NCI-H128 (cell line): ENCODE measurements around the gene CRB2.

Source experiments
- DNase-seq: peaks from one replicate; lab custom pipeline; 2025; ENCODE audit not compliant: unreplicated experiment; lab: John Stamatoyannopoulos, UW

The CRB2 gene

DNA sequence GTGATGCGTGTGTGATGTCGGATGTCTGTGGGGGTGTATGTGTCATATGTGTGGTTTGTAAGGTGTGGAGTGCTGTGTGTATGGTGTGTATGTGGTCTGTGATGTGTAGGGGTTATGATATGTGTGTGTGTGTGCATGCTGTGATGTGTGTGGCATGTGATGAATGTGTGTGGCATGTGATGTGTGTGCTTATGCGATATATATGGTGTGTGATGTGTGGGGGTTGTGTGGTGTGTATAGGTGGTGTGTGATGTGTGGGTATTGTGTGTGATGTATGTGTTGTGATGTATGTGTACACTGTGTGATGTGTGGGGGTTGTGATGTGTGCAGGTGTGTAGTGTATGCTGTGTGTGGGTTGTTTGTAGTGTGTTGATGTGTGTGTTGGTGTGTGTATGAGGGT is 9.2 kb upstream of the CRB2 start:
- no peak for DNase-seq

DNA sequence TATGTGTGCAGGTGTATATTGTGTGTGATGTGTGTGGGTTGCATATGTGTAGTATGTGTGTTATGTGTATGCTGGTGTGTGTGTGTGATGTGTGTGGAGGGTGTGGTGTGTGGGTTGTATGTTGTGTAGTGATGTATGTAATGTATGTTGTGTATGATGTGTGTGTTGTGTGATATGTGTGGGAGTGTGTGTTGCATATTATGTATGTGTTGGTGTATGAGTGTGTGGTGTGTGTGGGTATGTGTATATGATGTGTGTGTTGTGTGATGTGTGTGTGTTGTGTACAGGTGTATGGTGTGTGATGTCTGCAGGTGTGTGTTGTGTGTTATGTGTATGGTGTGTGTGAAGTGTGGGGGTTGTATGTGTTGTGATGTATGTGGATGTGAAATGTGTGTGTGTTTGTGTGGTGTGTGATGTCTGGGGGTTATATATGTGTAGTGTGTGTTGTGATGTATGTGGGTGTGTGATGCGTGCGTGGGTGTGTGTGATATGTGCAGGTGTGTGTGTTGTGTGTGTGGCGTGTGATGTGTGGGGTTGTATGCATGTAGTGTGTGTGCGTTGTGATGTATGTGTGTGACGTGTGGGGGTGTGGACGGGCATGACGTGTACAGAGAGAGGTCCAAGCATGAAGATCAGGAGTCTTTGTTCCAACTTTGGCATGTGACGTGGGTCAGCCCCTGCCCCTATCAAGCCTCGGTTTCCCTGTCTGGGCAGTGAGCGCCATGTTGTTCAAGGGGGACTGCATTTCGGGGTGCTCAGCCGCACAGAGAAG is 8.5 kb upstream of the CRB2 start:
- no peak for DNase-seq

DNA sequence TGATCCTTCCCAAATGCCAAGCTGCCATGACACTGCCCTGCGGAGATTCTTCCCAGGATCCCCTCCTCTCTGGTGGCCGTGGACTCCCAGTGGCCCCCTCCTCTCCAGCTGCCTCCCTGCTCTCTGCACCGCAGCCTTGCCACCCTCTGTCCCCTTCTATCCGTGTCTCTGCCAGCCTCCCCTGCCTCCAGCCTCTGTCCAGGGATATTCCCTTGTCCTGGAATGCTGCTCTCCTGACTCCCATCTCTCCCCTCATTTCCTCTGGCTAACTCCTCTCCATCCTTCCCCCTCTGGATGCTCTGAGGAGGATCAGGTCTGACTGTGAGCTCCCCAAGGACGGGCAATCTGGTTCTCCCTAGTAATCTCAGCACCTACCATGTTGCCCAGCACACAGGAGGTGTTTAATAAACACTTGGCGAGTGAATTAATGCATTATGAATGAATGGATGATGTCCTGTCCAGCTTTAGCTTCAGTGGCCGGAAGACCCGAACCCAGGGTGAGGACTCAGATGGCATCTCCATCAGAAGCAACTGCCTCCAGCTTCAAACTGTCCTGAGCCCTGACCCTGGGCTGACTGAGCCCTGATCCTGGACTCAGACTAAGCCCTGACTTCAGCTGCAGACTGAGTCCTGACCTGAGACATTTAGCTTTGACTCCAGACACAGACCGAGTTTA is 7.5 kb upstream of the CRB2 start:
- DNase-seq, result no peak

DNA sequence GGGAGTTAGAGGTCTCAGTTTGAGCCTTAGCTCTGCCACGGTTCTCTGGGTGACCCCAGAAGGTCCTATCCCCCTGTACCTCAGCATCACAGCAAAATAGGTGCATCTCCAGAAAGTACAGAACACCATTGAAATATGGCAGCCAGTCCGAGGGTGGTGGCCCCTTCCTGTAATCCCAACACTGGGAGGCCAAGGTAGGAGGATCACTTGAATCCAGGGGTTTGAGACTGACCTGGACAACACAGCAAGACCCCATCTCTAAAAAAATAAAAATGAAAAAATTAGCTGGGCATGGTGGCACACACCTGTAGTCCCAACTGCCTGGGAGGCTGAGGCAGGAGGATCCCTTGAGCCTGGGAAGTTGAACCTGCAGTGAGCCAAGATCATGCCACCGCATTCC is 7.0 kb upstream of the CRB2 start:
- DNase-seq, result no peak

DNA sequence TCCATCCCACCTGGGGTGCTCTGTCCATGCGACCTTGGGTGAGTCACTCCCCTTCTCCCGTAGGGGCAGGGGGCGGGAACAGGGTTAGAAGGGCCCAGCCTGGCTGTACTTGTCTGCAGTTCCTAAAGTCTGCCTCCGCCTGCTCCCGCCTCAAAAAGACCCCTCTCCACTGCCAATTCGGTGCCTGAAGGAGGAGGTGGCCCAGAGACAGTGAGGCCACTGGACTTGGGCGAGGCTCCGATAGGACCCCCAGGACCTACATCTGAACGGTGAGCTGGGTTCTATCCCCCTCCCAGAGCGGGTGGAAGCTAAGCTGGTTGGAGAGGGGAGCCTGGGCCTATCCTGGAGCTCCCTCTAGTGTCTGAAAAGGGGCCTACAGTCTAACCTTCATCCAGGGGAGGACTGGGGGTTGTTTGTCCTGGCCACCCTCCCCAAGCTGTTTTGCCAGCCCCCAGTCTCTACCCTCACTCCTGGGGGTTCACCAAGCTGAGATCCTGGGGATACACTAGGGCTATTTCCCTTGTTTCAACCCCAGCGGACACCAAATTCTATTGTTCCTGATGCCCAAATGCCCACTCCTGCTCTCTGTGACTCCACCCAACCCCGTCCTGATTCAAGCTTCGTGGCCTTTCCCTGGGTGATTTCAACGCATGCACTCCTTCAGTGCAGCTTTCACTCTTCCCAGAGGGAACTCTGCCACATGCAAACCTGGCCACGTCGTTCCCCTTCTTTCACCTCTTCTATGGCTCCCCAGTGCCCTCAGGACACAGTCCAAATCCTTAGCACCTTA is 6.1 kb upstream of the CRB2 start:
- peak; percentile 28 for DNase-seq

DNA sequence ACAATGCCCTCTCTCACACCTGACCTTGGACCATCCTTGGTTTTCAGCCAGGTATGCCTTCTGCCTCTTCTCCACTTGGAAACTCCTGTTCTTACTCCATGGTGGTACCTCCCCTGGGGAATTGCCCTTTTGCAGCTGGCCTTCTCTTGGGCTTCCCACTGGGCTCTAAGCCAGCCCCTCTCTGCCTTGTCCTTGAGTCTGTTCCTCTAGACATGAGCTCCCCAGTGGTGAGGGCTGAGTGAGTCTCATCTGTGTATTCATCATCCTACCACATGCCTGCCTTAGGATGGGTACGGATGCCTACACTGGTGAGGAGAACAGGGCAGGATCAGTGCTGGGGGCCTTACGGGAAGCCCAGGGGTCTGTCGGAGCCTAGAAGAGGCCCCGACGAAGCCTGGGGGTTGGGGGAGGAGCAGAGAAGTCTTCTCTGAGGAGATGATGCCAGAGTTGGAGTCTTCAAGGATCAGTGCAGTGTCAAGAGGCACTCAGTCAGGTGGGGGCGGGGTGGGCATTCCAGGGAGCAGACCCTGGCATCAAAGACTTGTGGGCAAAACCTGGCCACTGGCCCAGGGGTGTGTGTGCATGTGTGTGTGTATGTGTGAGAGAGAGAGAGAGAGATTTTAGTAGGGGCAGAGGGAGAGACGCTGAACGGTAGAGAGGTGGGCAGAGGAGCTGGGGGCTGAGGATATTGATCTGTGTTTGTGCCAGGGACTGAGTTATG is 5.2 kb upstream of the CRB2 start:
- DNase-seq, result no peak

DNA sequence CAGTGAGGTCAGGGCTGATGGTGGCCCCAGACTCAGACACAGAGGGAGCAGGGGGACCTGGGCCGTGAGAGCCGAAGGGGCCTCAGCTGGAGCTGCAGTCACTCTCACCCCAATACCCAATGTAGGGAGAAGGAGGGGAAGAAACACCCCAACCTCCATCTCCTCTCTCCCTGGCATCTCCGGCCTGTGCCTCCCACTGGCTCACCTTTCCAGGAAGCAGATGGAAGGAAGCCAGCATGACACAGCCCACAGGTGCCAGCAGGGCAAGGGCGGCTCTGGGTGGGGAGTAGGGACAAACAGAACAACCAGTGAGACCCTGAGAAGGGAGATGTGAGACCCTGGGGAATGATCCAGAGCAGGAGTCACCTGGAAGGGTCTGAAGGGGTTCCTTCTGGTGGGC is 3.0 kb upstream of the CRB2 start:
- no peak for DNase-seq

DNA sequence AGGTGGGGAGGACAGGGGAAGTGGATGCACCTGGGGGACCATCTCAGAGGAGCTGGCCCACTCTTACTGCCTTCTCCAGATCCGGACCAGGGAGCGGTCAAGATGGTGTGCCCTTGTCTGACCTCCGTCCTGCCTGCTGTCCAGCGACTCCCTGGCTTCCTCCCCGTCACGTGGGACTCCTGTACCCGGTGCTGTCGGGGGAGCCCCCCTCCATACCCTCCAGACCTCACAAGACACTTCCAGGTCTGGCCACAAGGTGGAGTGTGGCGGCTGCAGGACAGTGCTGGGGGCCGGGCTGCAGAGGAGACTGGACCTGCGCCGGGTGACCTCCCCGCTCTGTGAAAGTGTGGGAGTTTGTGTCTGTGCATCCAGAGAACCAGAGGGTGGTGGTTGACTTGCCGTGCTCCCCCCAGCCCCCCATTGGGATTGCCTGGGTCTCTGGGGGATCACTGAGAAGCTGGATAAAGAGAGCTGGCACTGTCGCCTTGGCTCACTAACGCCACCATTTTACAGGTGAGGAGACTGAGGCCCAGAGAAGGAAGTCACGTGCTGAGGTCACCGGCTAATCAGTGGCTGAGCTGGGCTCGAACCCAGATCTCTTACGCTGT is 1.9 kb upstream of the CRB2 start:
- peak; percentile 15 for DNase-seq

DNA sequence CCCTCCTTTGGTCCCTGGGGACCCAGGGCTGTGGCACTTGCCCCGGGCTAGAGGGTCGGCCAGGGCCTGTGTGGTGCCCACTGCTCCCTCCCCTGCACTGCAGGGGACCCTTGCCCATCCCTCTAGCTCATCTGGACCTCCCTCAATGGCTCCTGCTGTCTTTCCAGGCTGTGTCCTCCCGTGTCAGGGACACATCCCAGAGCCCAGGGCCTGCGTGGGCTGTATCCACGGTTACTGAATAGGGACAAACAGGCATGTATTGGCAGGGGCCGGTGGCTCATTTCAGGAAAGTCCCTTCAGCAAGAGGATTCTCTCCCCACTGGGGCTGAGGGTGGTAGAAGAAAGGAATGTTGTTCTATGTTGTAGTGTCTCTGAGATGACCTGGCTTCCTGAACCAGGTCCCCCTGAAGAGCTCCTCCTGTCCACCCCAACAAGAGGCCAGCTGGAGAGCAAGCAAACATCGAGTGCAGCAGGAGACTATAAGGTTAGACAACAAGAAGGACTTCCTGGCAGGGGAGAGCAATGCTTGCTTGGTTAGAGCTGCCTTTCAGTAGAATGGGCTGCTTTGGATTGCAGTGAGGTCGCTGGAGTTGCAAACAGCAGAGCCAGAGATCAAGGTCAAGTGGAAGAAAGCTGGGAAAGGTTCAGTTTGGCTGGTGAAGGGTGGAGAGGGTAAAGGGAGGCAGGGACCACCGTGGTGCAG is 1.0 kb upstream of the CRB2 start:
- DNase-seq, result no peak

DNA sequence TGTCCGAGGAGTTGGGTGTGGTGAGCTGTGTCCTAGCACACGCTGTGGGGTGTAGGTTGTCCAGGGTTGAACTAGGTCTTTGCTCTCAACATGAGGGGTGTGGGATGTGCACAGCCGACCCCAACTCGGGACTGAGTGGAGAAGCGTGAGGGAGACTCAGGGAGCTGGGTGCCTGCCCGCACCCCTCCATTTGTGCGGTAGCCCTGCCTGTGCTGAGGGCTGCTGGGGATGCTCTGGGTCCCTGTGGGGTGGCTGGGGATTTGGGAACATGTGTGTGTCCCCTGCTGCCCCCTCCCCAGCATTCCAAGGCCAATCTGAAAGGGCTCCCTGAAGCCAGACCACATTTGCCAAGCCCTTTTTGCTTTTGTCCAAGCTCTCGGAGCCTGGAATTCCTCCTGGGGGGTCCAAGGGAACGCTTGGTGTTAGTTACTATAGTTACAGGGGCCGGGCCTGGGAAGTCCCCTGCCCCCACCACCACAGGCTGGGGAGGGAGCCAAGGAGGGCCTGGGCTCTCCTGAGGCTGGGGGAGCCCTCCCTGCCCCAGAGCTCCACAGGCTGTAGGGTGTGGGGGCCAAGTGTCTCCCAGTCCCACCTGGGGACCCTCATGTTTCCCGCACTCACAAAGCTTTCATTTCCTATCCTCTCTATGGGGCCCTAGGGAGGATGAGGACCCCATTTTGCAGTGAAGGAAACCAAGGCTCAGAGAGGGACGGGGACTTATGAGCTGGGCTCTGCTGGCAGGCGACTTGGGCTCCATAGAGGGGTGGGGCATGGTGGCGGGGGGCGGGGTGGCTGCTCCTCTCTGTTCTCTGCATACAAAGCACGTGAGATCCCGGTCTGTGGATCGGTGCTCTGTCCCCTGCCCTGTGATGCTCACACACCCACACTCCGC is 1.1 kb downstream of the CRB2 start:
- DNase-seq, result no peak

DNA sequence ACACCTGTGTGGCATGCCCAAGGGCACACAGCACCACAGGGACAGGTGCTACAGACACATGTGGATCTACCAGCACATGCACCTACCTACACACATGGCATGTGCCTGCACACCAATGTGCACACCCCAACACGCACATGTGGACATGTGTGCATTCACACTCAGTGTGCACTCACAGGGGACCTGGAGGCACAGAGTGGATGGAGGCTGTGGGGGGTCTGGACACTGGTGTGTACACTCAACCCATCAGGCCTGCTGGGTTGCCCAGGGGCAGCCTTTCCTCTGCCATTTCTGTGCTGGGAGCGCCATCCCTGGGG is 1.7 kb downstream of the CRB2 start:
- DNase-seq, result no peak

DNA sequence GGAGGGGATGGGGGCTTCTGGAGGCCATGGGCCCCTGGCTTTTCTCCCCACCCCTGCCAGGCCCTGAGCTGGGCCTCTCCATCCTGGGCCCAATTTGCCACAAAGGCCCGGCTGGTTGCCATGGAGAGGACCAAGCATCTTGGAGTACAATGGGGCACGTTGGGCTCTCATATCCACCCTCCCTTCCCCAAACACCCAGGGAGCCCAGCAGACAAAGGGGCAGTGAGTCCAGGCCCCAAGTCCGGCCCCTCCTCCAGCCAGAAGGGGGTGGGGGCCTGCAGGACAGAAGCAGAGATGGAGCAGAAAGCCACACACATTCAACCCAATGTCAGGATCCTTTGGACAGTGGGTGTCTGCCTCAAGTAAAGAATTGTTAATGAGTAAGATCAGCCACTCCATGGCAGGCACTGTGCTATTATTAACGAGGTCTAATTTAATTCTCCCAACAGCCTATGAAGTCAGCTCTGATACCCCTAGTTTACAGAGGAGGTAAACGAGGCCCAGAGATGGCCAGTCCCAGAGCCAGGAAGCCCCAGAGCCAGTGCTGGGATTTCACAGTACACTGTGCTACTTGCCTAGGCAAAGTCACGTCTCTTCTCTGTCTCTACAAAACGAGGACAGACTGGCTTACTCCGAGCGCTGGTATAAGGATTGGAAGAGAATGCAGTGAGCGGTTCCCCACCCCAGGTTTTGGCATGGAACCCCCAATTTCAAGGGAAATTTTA is 2.3 kb downstream of the CRB2 start:
- no peak for DNase-seq

DNA sequence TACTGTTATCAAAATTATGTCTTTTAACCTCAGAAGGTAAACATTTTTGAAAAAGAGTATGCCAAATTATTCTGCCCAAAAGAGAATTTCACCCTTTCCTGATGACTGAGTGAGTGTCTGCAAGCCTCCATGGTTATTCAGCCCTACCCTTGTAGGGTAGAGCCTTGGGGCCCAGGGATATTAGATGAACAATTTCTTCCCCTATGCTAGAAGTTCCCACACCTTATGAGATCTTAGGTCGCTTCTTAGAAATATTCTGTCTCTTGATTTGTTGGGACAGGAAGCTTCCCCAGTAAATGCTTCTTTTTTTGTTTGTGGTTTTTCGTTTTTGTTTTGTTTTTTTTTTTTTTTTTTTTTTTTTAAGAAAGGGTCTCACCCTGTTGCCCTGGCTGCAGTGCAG is 3.1 kb downstream of the CRB2 start:
- DNase-seq, result no peak

DNA sequence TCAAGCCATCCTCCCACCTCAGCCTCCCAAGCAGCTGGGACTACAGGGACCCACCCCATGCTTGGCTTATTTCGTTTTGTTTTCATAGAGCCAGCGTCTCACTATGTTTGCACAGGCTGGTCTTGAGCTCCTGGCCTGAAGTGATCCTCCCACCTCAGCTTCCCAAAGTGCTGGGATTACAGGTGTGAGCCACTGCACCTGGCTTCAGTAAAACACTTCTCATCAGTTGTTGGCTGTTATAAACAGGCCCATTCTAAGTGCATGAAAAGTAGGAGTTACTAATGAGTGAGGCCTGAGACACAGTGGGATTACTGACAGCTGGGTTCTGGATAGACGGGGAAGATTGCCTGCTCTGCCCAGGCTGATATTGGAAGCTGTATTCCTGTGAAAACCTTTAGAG is 3.5 kb downstream of the CRB2 start:
- no peak for DNase-seq

DNA sequence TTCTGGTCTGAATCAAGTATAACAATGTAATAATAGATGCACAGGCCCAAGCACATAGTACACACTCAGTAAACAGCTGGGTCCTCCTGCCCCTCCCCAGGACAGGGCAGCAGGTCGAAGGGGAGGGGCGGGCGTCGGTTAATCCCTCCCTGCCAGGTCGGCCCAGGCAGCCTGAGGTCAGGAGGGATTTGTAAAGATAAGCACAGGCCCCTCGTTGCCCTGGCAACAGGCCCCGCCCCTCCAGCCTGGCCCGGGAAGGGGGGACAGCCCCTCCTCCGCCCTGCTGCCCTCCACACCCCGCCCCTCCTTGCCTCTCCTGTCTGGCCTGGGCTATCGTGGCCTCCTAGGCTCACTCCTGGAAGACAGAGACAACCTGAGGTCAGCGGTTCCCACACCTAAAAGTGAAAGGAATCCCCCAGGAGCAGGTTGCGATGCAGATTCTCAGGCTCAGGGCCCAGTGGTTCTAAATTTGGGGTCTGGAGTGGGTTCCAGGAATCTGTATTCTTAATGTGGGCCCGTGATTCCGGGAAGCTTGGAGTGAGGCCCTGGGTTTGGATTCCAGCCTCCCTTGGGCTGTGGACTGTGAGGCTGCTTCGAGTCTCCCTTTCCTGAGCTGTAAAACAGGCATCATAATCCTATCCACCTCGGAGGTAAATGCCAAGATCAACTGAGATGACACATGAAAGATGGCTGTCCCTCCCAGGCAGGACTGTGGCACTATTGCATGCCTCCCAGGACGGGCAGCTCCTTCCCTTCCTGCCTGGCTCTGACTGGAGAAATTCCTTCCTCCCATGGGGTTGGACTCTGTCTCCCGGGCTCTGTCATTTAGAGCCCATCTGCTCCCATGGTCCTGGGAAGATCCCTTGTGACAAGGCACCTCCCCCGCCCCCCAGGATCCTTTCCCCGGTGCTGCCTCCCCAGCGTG is 4.4 kb downstream of the CRB2 start:
- no peak for DNase-seq

DNA sequence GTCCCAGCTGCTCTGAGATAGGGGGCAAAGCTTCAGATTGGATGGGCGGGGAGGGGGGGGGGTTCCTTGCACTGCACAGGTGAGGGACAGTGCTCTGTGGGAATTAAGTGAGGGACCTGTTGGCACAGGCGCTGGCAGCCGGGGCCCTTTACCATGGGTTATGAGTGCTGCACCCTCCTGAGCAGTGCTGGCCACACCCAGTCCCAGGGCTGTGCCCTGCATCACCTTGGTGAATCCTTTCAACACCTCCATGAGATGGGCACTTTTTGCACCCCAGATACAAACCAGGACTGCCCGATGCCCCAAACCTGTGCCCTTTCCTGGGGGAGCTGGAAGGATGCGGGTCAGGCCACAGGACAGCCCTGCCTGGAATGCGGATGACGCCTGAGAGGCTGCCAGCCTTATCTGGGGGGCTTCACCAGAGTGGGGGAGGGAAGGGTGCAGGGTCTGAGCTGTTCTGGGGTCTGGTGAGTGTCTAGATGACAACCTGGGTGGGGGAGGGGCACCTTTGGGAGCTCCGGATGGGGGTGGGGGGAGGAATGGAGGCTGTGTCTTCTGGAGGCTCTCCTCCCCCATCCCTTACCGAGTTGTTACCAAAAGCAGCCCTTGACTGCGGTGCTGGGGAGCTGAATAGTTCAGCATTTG is 5.2 kb downstream of the CRB2 start:
- DNase-seq, result no peak

DNA sequence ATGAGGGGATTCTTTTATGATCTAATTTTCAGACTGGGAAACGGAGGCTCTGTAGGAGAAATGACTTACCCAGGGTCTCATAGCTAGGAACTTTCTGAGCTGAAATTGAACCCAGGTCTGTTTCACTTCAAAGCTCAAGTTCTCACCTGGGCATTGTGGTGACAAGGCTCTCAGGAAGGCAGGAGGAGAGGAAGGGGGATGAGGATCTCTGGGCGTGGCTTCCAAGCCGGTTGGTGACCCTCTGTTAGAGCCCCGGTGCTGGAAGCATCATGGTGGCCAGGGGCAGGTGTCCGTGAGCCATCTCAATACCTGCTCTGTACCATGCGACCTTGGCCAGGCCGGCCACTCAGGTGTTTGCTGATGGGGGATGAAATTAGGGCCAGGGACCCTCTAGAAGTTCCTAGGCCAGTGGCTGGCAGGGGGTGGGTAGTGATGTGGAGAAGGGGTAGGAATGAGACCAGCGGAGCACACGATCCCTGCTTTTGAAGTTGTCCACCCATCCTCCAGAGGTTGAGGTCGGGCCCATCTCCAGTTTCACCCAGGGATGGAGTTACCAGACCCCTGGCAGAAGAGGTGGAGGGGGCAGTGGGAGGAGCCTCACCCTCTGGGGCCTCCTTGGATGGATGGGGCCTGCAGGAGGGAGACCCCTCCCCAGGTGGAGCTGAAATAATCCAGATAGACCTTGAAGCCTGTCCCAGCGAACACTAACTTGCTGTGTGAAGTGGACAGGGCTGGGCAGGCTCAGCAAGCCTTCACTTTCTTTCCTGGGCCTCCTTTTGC is 5.9 kb downstream of the CRB2 start:
- no peak for DNase-seq
